Right renal cortex interstitium (tissue), 3 donors: ENCODE results near the gene RER1. TPM values are rescaled to one million over a fixed set of nuclear protein-coding genes. Genes with fewer than 3 reads are reported as not detected.

Experiments used
- DNase-seq, 3 donors: peaks; one replicate each; pipeline ENCODE4 v3.0.0-alpha.2; 2013; ENCODE audit warnings: low read depth in 3 of 3, low spot score in 2 of 3
- polyA plus RNA-seq, 3 donors: library from polyadenylated mRNA; unstranded; fragments of 120-200 nt; gene quantifications; one replicate each; pipeline ENCODE4 v1.2.1, GENCODE V29; 2013; ENCODE audit not compliant: insufficient read length in 3 of 3

The RER1 gene
- polyA plus RNA-seq, 3 donors, result 125 to 132 (median 127) TPM

- DNase-seq, result no peak
Measured at GRCh38 chr1:2386636-2387611, 4.7 kb upstream of the RER1 start.

GRCh38 chr1:2388004-2388913 lies 3.4 kb upstream of the RER1 start:
- DNase-seq, result no peak

DNA sequence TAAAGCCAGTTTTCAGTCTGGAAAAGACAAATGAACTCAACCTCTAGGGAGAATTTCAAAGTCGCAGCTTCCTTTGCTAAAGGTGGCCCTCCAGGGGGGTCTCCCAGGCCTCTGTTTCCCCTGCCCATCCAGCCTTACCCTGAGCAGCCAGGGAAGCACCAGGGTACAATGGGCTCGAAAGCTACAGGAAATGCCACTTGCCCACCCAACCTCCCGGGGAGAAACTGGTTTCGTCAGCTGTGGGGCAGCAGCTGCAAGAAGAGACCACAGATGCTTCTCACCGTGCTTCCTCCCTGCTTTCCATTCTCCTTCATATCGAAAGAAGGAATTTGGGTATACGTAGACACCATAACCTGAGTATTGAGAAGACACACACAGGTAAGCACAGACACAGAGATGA lies 2.0 kb upstream of the RER1 start:
- DNase-seq, result no peak

- DNase-seq, result no peak
Measured at GRCh38 chr1:2391931-2392509, 379 bp downstream of the RER1 start.

DNA sequence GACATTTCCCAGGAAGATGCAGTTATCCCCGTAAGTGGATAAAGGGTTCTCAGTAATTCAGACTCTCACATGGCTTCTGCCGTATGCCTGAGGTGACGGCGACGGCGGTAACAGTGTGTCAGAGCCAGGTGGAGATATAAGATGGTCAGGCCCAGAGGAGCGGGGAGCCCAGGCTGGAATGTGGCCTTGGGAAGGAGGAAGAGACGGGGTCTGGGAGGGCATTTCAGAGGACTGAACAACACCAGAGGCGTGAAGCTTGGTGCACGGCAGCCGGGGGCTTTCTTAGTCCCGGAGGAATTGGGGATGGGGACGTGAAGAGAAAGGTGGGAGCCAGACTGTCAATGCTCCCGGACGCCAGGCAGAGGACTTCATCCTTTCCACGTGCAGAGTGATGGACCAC lies 1.0 kb downstream of the RER1 start:
- no peak for DNase-seq

GRCh38 chr1:2393471-2393877 lies 1.8 kb downstream of the RER1 start:
- DNase-seq, result no peak

GRCh38 chr1:2394220-2394619 lies 2.6 kb downstream of the RER1 start:
- no peak for DNase-seq

- no peak for DNase-seq
Measured at GRCh38 chr1:2394761-2395160, 3.1 kb downstream of the RER1 start.

GRCh38 chr1:2395245-2395644 lies 3.6 kb downstream of the RER1 start:
- DNase-seq, result no peak

DNA sequence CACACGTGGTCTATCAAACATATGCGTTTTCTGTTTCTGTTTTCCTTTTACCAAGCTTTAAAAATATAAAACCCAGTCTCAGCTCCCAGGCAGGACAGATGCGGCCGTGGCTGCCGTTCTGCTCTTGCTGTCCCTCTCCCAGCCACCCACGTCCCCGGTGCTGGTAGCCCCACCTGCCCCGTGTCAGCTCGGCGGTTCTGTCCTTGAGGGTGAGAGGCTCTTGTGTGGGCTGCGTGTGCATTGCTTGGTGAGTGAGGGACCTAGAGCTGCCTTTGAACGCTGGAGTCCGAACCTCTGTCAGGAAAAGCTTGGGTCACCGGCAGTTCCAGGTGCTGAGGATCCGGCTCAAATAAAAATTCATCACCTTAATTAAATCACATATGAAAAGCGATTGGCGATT lies 4.4 kb downstream of the RER1 start:
- no peak for DNase-seq

DNA sequence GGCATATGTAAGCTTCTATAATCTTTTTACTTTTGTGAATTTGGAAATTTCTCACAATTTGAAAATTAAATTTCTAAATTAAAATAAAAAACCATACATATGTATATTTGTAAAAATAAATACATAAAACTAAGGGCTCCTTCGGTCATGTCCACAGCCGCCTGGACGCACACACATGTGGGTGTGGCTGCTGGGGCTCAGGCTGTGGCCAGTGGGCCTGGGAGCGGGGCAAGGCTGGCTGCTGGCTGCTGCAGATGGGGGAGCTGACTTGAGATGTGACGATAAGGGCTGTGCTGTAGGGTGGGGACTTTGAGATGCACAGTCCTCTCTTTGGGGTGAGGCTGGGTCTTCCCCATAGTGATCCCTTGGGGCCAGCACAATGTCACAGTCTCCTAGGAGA lies 4.8 kb downstream of the RER1 start:
- no peak for DNase-seq

DNA sequence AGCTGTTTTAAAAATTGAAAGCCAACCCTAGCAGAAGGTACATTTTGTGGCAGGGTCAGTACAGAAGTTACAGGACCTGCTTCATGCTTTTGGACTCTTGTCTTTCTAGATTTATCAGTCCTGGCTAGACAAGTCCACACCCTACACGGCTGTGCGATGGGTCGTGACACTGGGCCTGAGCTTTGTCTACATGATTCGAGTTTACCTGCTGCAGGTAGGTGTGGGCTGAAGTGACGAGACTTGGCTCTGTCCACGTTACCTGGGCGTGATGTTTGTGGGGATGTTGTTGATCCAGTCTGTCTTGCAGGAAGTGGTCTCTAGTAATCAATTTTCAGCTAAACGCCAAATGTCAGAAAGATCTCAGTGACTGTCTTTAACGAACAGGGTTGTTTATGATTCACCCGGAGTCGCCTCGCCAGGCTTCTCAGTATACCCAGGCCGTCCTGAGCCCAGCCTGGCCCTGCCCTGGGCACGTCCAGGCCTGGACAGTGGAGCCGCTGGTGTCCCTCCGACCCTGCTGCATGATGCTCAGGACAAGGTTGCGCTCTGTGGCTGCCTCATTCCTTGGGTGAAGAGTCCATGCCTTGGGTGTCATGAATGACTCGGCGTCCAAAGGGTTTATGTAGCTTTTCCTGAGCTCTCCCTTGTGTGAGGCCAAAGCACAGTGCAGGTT lies 5.5 kb downstream of the RER1 start:
- DNase-seq, result no peak

DNA sequence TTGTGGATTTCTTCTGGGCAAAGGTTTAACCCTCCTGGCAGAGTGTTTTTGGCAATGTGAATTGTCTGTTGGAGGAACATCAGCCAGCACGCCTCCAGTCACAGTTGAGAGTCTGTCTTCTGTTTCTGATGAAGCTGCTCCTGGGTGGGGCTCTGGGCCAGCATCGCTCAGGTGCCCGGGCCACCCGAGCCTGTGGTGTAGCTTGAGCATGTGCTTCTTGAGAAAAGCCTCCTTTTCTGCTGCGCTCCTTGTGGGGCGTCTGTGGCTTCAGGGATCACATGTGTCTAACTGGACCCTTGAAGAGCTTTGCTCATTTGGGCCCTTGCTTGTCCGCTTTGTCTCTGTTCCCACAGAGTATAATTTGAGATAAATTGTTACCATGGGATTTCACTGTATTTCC lies 7.2 kb downstream of the RER1 start:
- no peak for DNase-seq

DNA sequence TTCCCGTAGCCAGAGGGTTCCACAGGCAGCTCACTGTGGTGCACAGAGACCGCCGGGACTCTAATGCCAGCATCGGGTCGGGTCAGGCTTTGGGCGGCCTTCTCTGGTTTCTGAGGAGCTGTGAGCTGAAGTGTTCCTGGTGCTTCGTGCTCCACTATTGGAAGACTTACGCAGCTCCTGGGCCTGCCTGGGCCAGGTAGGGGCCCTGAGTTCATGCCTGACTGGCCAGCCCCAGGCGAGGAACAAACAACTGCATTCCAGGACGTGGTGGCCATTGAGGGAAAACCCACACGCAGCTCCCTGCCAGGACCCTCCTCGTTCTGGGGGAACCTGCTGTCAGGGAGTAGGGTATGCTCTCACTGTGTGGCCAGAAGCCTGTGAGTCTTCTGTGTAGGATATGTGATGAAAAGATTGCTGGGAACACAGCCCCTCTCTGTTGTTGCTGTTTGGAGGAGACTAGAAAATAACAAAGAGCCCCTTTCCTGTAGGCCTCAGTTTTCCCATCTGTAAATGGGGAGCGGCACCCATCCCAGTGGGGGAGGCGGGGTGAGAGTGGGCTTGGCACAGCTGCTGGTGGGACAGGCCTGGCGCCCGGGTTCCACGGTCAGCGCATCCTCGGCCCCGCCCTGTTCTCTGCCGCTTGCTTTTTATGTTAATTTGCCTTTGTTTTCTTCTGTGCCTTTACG lies 8.4 kb downstream of the RER1 start:
- no peak for DNase-seq

- DNase-seq, result no peak
Measured at GRCh38 chr1:2400576-2400909, 8.9 kb downstream of the RER1 start.

DNA sequence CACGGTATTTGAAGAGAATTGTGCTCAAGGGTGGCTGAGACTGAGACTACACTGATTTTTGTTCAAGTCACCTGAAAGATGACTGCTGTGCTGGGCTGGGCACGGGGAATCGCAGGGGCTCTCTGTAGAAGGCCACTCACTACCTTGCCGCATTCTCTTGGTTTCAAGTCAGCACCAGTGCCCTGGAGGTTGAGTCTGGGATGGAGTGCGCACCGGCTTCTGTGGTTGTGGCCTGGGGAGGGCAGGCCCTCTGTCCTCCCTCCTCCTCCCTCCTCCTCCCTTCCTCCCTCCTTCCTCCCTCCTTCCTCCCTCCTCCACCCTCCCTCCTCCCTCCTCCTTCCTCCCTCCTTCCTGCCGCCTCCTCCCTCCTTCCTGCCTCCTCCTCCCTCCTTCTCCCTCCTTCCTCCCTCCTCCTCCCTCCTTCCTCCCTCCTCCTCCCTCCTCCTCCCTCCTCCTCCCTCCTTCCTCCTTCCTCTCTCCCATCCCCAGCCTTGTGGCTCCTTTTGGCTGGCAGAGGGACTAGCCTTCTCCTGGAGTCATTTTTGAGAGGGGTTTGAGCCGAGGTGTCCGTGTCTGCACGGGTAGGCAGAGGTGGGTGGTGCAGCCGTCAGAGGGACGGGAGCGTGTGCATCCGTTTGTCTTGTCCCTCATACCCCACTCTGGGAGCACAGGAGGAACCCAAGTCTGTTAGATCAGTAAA lies 9.5 kb downstream of the RER1 start:
- no peak for DNase-seq

DNA sequence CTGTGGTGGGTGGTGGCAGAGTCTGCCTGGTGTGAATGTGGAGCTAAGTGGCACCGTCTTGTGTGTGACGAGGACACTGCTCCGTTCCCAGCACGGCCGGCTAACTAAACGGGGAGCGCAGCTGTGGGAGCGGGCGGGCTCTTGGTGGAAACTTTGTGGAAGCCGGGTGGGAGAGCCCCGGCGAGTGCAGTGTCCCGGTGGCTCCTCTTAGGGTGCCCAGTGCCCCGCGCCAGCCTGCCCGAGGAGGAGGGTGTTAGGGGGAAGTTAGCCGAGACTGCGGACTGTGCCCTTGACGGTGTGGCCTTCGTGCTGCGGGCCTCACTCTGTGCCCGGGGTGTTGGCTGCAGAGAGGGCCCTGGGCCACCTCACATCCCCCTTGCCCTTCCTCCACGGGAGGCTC lies 10.8 kb downstream of the RER1 start:
- DNase-seq, result no peak

DNA sequence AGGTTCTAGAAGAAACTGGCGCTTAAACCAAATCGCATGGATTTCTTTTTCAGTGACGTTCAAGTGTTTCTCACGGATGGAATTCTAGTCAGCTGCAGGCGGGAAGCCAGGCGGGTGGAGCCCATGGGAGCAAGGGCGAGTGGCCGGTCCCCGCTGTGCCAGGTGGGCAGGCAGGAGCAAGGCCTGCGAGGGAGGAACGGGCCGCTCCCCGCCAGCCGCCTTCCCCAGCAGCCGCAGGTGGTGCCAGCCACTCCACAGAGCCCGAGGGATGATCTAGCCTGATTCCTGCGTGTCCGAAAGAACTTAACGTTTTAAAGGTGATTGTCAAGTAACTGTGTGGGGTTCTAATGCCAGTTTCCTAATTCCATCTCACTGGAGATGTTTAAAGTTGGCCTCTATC lies 11.6 kb downstream of the RER1 start:
- DNase-seq, result no peak

DNA sequence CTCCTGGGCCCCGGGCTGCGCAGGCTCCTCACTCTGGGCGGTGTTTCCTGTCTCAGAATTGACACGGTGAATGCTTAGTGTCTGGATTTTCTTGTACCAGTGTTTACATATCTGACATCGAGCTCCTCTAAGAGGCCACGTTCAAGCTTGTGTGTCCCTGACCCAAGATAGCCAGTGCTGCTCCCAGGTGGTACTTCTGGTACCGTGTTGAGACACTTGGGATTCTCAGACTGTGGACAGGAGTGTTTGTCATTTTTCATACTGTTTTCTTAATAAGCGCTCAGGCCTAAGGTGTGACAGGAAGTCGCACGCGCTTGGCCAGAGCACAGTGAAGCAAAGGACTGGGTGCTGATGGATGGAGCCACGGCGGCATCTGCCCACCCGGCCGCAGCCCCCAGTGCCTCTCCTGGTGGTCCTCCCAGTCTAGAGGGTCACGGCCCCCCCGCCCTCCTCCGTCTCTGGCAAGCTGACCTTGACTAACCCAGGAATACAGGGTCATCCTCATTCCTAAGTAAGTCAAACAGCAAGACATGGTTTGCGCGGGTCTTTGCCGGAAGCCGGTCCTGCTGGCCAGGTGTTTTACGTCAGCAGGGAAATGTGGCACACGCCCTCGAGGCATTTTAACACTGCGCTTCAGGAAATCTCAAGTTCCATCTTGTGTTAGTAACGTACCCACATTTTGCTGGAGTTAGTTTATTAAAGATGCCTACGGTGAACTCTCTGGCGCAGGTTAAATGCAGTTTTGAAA lies 12.7 kb downstream of the RER1 start:
- no peak for DNase-seq
